Neuronal stem cell (in vitro differentiated cells): ENCODE data around the gene TMEM203.
A peak's percentile ranks its signal among the peaks of the same experiment; 100 is the strongest.

ENCODE experiments used
- DNase-seq: peaks from one replicate; pipeline ENCODE4 v3.0.0-alpha.2; 2013; ENCODE audit warnings: low spot score
- H2AFZ ChIP-seq: one replicate; pipeline ENCODE4 v1.6.1; 2013; ENCODE audit warnings: mild to moderate bottlenecking, low read length, inconsistent platforms
- H2AK5ac ChIP-seq: 2 replicates; pipeline ENCODE4 v1.6.1; 2013; ENCODE audit warnings: low read depth, mild to moderate bottlenecking, inconsistent platforms, low read length, moderate library complexity, mixed read lengths
- H2BK120ac ChIP-seq: 2 replicates; pipeline ENCODE4 v1.6.1; 2013; ENCODE audit warnings: low read depth, mild to moderate bottlenecking, inconsistent platforms, low read length, moderate library complexity, mixed read lengths
- H2BK12ac ChIP-seq: one replicate; pipeline ENCODE4 v1.6.1; 2013; ENCODE audit warnings: low read length, inconsistent platforms
- H2BK15ac ChIP-seq: 2 replicates; pipeline ENCODE4 v1.6.1; 2013; ENCODE audit warnings: mild to moderate bottlenecking, low read length, inconsistent platforms, mixed read lengths
- H2BK5ac ChIP-seq: one replicate; pipeline ENCODE4 v1.6.1; 2013; ENCODE audit warnings: inconsistent platforms, mild to moderate bottlenecking, low read length, moderate library complexity
- H3K14ac ChIP-seq: one replicate; pipeline ENCODE4 v1.6.1; 2013; ENCODE audit warnings: low read length, inconsistent platforms
- H3K18ac ChIP-seq: 2 replicates; pipeline ENCODE4 v1.6.1; 2013; ENCODE audit warnings: low read length, inconsistent platforms
- H3K23ac ChIP-seq: 2 replicates; pipeline ENCODE4 v1.6.1; 2013; ENCODE audit warnings: low read depth, mild to moderate bottlenecking, mixed read lengths, low read length, inconsistent platforms; ENCODE audit not compliant: poor library complexity
- H3K27ac ChIP-seq: replicated peaks from 3 replicates; pipeline ENCODE4 v1.5.1; 2013; ENCODE audit warnings: low read length, inconsistent platforms
- H3K27me3 ChIP-seq, 3 experiments: 2 replicates each; pipeline ENCODE4 v1.6.1; 2013; ENCODE audit warnings: low read length in 3 of 3, mild to moderate bottlenecking in 2 of 3, inconsistent platforms in 1 of 3, low read depth in 1 of 3, mixed read lengths in 1 of 3, moderate library complexity in 1 of 3; ENCODE audit not compliant: control insufficient read depth in 3 of 3, insufficient read depth in 3 of 3
- H3K36me3 ChIP-seq, 2 donors: replicated peaks in 1 of 2; 2 replicates each; pipeline ENCODE4 v1.6.1; 2013; ENCODE audit warnings: low read length in 2 of 2; ENCODE audit not compliant: control insufficient read depth in 2 of 2, insufficient read depth in 2 of 2
- H3K4ac ChIP-seq: 2 replicates; pipeline ENCODE4 v1.6.1; 2013; ENCODE audit warnings: inconsistent platforms, mild to moderate bottlenecking, low read length, moderate library complexity
- H3K4me1 ChIP-seq, 2 donors: 1 replicate in 1 of 2; 2 replicates in 1 of 2; pipeline ENCODE4 v1.6.1; 2013; ENCODE audit warnings: low read length in 2 of 2, low read depth in 1 of 2; ENCODE audit not compliant: control insufficient read depth in 2 of 2, insufficient read depth in 1 of 2
- H3K4me2 ChIP-seq: one replicate; pipeline ENCODE4 v1.6.1; 2013; ENCODE audit warnings: mild to moderate bottlenecking, low read length, inconsistent platforms; ENCODE audit not compliant: insufficient read depth, poor library complexity, severe bottlenecking
- H3K4me3 ChIP-seq, 2 donors: 2 replicates each; pipeline ENCODE4 v1.5.1; 2013; ENCODE audit warnings: low read length in 2 of 2, mild to moderate bottlenecking in 2 of 2, inconsistent platforms in 1 of 2, moderate library complexity in 1 of 2
- H3K79me1 ChIP-seq: one replicate; pipeline ENCODE4 v1.6.1; 2013; ENCODE audit warnings: low read depth, mild to moderate bottlenecking, inconsistent platforms, low read length, moderate library complexity
- H3K9ac ChIP-seq: one replicate; pipeline ENCODE4 v1.6.1; 2013; ENCODE audit warnings: mild to moderate bottlenecking, low read depth, low read length, inconsistent platforms; ENCODE audit not compliant: poor library complexity
- H3K9me3 ChIP-seq, 2 donors: replicated peaks in 1 of 2; 2 replicates each; pipeline versions ENCODE3 to v1.6.1; 2013; ENCODE audit warnings: low read length in 2 of 2, mild to moderate bottlenecking in 2 of 2, inconsistent platforms in 1 of 2, low read depth in 1 of 2, mixed read lengths in 1 of 2, moderate library complexity in 1 of 2; ENCODE audit not compliant: control insufficient read depth in 2 of 2, insufficient read depth in 1 of 2
- H4K8ac ChIP-seq: one replicate; pipeline ENCODE4 v1.6.1; 2013; ENCODE audit warnings: low read depth, mild to moderate bottlenecking, inconsistent platforms, low read length, moderate library complexity
- H4K91ac ChIP-seq: one replicate; pipeline ENCODE4 v1.6.1; 2013; ENCODE audit warnings: low read length, low read depth, mild to moderate bottlenecking, inconsistent platforms; ENCODE audit not compliant: poor library complexity
- WGBS, 2 donors: extraction: QIAGEN DNeasy Blood & Tissue Kit; methylation state at CpG; one replicate each; pipeline ENCODE4 v1.1.7; 2013; ENCODE audit warnings: missing lambda C conversion rate in 2 of 2, mixed read lengths in 1 of 2; ENCODE audit not compliant: insufficient read length in 2 of 2, insufficient replicate concordance in 1 of 2; ENCODE audit errors: extremely low coverage in 2 of 2; 5-methylcytosine and 5-hydroxymethylcytosine counted together

The TMEM203 gene

GRCh38 chr9:137250329-137251193, 45.1 kb upstream of the TMEM203 start:
- WGBS, 2 donors = no CpG with 5 or more reads among the region's 18 CpGs
- H3K27me3 ChIP-seq = peaks cover 0 to 2% (median 0%) of the 10 kb centered on the region in 3 experiments
- no peak overlapping the region for H4K8ac ChIP-seq
- H3K14ac ChIP-seq = no peak overlapping the region
- no peak overlapping the region for H3K9ac ChIP-seq
- peak overlapping the region; percentile 18 for H3K18ac ChIP-seq
- H2AK5ac ChIP-seq = peak overlapping the region; percentile 53
- no peak for DNase-seq
- no peak overlapping the region for H3K4me2 ChIP-seq
- H2AFZ ChIP-seq = peak overlapping the region; percentile 81
- H3K9me3 ChIP-seq = no peaks in the 10 kb centered on the region
- H2BK120ac ChIP-seq = peak overlapping the region; percentile 16
- no peak overlapping the region for H3K27ac ChIP-seq
- H2BK15ac ChIP-seq = peak overlapping the region; percentile 54
- no peak overlapping the region for H3K4me3 ChIP-seq
- peaks cover 11 to 45% of the 10 kb centered on the region in 2 donors for H3K4me1 ChIP-seq
- no peak overlapping the region for H2BK5ac ChIP-seq
- H3K23ac ChIP-seq = peak overlapping the region; percentile 11
- peak overlapping the region; percentile 43 for H4K91ac ChIP-seq
- H2BK12ac ChIP-seq = peak overlapping the region; percentile 60
- H3K4ac ChIP-seq = no peak overlapping the region
- no peaks in the 10 kb centered on the region for H3K36me3 ChIP-seq
- peaks cover under 1% of the 10 kb centered on the region for H3K79me1 ChIP-seq

- H2BK15ac ChIP-seq = peak overlapping the region; percentile 84
- H4K91ac ChIP-seq = peak overlapping the region; percentile 28
- peaks cover 10 to 37% of the 10 kb centered on the region in 2 donors for H3K4me1 ChIP-seq
- peak overlapping the region; percentile 11 for H3K23ac ChIP-seq
- H3K14ac ChIP-seq = no peak overlapping the region
- no peaks in the 10 kb centered on the region for H3K9me3 ChIP-seq
- no peak overlapping the region for H2BK120ac ChIP-seq
- peak overlapping the region; percentile 75 for H3K18ac ChIP-seq
- peak overlapping the region; percentile 95 for H2AK5ac ChIP-seq
- H3K27ac ChIP-seq = no peak overlapping the region
- H3K27me3 ChIP-seq = peaks cover 0 to 2% (median 0%) of the 10 kb centered on the region in 3 experiments
- H2BK5ac ChIP-seq = no peak overlapping the region
- H3K4me2 ChIP-seq = no peak overlapping the region
- H2BK12ac ChIP-seq = peak overlapping the region; percentile 90
- no CpG with 5 or more reads among the region's 6 CpGs for WGBS, 2 donors
- H3K79me1 ChIP-seq = peaks cover 6% of the 10 kb centered on the region
- H3K36me3 ChIP-seq = peaks cover 11 to 14% of the 10 kb centered on the region in 2 donors
- H3K4me3 ChIP-seq = no peak overlapping the region
- DNase-seq = no peak
- H3K9ac ChIP-seq = no peak overlapping the region
- no peak overlapping the region for H4K8ac ChIP-seq
- H3K4ac ChIP-seq = no peak overlapping the region
- H2AFZ ChIP-seq = no peak overlapping the region
Observed at GRCh38 chr9:137247916-137248175, 42.4 kb upstream of the TMEM203 start.

- Histone ChIP-seq H2BK15ac (peak overlapping the region; percentile 84), H2BK5ac (peak overlapping the region; percentile 88), H2BK12ac (peak overlapping the region; percentile 90), H3K27ac (no peak overlapping the region), H3K4me1 (peaks cover 15 to 38% of the 10 kb centered on the region in 2 donors), H2AK5ac (peak overlapping the region; percentile 95), H3K9ac (no peak overlapping the region), H3K27me3 (peaks cover 0 to 2% (median 0%) of the 10 kb centered on the region in 3 experiments), H2BK120ac (no peak overlapping the region), H3K4ac (no peak overlapping the region), H3K9me3 (no peaks in the 10 kb centered on the region), H3K14ac (no peak overlapping the region), H4K91ac (peak overlapping the region; percentile 28), H3K36me3 (peaks cover 16 to 20% of the 10 kb centered on the region in 2 donors), H2AFZ (peak overlapping the region; percentile 66), H4K8ac (no peak overlapping the region), H3K23ac (peak overlapping the region; percentile 11), H3K18ac (peak overlapping the region; percentile 75), H3K4me3 (no peak overlapping the region), H3K4me2 (peak overlapping the region; percentile 12), H3K79me1 (peaks cover 10% of the 10 kb centered on the region)
- no CpG with 5 or more reads among the region's 20 CpGs for WGBS, 2 donors
- DNase-seq = no peak
Observed at GRCh38 chr9:137247135-137247915, 41.9 kb upstream of the TMEM203 start.
